ENCODE measurements around the gene SNAP29. TPM values are rescaled to one million over a fixed set of nuclear protein-coding genes. Genes with fewer than 3 reads are reported as not detected.

SNAP29 gene
- total RNA-seq (26.7 and 27.0 TPM in 2 replicates), polyA plus RNA-seq (16.2 and 16.4 TPM in 2 replicates), polyA minus RNA-seq (11.9 and 17.5 TPM in 2 replicates), Bru-seq, nascent RNA (percentile 58 among the genes with signal in this experiment), BruChase-seq, experiment 1, labeled RNA remaining after a 6-hour chase (percentile 77 among the genes with signal in this experiment), BruChase-seq, experiment 2, labeled RNA remaining after a 2-hour chase (percentile 61 among the genes with signal in this experiment)
- polyA plus RNA-seq (2011; cell fraction: cytosol; rRNA removed) = 28.3 and 29.0 TPM in 2 replicates
- 8.1 and 11.1 TPM in 2 replicates for polyA plus RNA-seq (2011; cell fraction: nucleus; rRNA removed)
- polyA plus RNA-seq (2012) = 25.1 and 27.0 TPM in 2 replicates
- polyA minus RNA-seq (2011; cell fraction: cytosol; rRNA and poly(A)+ RNA removed) = 5.4 TPM
- polyA minus RNA-seq (2011; cell fraction: nucleus; rRNA and poly(A)+ RNA removed) = 4.2 and 5.3 TPM in 2 replicates
- long read RNA-seq, full-length matches to known transcripts = 71 of 88 reads
- long read RNA-seq, partial matches to known transcripts = 12 of 88 reads
- long read RNA-seq, other reads (novel, unspliced or antisense) = 5 of 88 reads

DNA sequence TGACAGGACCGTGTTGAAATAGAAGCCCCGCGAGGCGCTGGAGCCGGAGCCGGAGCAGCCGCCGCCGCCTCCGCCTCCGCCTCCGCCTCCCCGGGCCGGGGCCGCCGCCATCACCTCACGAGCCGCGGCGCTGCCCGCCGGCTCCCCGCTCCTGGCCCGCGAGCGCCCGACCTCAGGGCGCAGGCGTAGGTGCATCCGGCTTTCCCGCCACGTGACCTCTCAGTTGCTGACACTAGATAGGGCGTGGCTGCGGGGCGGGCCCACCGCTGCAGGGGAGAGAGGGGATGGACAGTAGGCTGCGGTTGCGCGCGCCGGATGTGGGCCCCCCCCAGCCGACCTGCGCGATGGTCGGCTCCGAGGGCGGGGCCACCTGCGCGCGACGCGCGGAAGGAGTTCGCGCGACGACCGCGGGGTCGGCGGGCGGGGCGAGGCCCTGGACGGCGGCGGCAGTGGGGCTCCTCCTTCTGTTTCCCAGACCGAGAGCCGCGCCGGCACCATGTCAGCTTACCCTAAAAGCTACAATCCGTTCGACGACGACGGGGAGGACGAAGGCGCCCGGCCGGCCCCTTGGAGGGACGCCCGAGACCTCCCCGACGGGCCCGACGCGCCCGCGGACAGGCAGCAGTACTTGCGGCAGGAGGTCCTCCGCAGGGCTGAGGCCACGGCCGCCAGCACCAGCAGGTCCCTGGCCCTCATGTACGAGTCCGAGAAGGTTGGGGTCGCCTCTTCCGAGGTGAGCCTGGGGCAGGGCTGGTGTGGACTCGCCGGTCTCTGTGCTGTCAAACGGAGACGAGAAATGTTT lies at the start of gene SNAP29, which contains the start of gene PI4KA:
Gene SNAP29, plus strand, starts transcription at position 393 of the 802 bp plus-strand sequence. Its CDS starts 104 bp downstream, at position 497.
Gene PI4KA, minus strand, starts transcription at position 197 of the 802 bp plus-strand sequence. Its CDS starts 86 bp downstream, at position 111.
- TSS peak; percentile 65 for BruUV-seq (replicated peaks)
- Histone ChIP-seq H3K9me3 (replicated peaks; ENCODE audit: control insufficient read depth, insufficient read depth, low read length) (no peaks in the 10 kb centered on the region), H3K27ac (ENCODE audit: insufficient read depth, low read depth, low read length) (peak within 1 kb of the TSS; percentile 50), H3K27me3 (ENCODE audit: control insufficient read depth in 2 of 2, insufficient read depth in 2 of 2, low read length in 2 of 2) (no peaks in the 10 kb centered on the region), H3K79me2 (ENCODE audit: control insufficient read depth, insufficient read depth, low read length) (peaks cover 40% of the 10 kb centered on the region), H3K9me1 (replicated peaks; ENCODE audit: control insufficient read depth, extremely low read depth, insufficient read depth, low read length) (no peaks in the 10 kb centered on the region), H3K36me3 (ENCODE audit: control insufficient read depth in 2 of 2, extremely low read depth in 1 of 2, insufficient read depth in 2 of 2, low read length in 2 of 2) (peaks cover 0 to 7% of the 10 kb centered on the region in 2 experiments), H3K4me1 (ENCODE audit: control insufficient read depth, extremely low read depth, insufficient read depth, low read length) (peaks cover 17% of the 10 kb centered on the region), H4K20me1 (replicated peaks; ENCODE audit: control insufficient read depth, extremely low read depth, insufficient read depth, low read length) (peaks cover 2% of the 10 kb centered on the region), H2AFZ (ENCODE audit: low read depth, low read length) (peak within 1 kb of the TSS; percentile 94), H3K4me3 (replicated peaks in 1 of 3; ENCODE audit: insufficient read depth in 1 of 3, low read depth in 1 of 3, low read length in 3 of 3) (peak within 1 kb of the TSS; percentile 69 to 89 (median 79)), H3K9ac (replicated peaks; ENCODE audit: extremely low read depth, insufficient read depth, low read length) (peak within 1 kb of the TSS; percentile 70), H3K4me2 (ENCODE audit: insufficient read depth, low read length) (peak within 1 kb of the TSS; percentile 96)
- intact Hi-C loops (cut with micrococcal nuclease) = loop anchor here (1.0 kb wide), 2 partner anchors 58 to 75 kb away; partner anchors contain the start of gene CRKL
- DNase-seq (ENCODE audit: low read depth, low spot score) = peak; percentile 97
- FAIRE-seq = no peak
- dilution Hi-C loops (cut with MboI; ENCODE audit: extremely low pct_ligation_motif_present, low sequenced_read_pairs) = no loop called here
- TF ChIP-seq, protein P1, sequence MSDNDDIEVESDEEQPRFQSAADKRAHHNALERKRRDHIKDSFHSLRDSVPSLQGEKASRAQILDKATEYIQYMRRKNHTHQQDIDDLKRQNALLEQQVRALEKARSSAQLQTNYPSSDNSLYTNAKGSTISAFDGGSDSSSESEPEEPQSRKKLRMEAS (IDR thresholded peaks at IDR 0.05; ENCODE audit: insufficient read depth, insufficient read length) = peak; percentile 99
- no peak for TF ChIP-seq EZH2 (IDR thresholded peaks at IDR 0.05; ENCODE audit: borderline replicate concordance, low read depth, low read length, severe bottlenecking)
- peak; percentile 50 for TF ChIP-seq MYC (IDR thresholded peaks at IDR 0.05; ENCODE audit: low read depth, low read length)
- TF ChIP-seq POLR2A (IDR thresholded peaks at IDR 0.05; ENCODE audit: low read depth, low read length) = no peak
- TF ChIP-seq POLR2AphosphoS5 (IDR thresholded peaks at IDR 0.05; ENCODE audit: insufficient read depth, low read depth, low read length) = peak; percentile 95
- POLR2A ChIA-PET = no interaction called here
- CTCF ChIA-PET = no interaction called here

Data from endothelial cell of umbilical vein (primary cell).